NCI-H2196 treated with DMSO at 0.1 percent for 48 hours (cell line): ENCODE measurements around the gene BFAR.
"Not testable (repeated sequence)": the region's sequence is repeated elsewhere in the genome, so short reads cannot be mapped to it uniquely, and the experiment has no call there.

Source experiments
- DNase-seq: peaks from one replicate; lab custom pipeline; 2025; ENCODE audit not compliant: unreplicated experiment; lab: John Stamatoyannopoulos, UW

The BFAR gene

DNA sequence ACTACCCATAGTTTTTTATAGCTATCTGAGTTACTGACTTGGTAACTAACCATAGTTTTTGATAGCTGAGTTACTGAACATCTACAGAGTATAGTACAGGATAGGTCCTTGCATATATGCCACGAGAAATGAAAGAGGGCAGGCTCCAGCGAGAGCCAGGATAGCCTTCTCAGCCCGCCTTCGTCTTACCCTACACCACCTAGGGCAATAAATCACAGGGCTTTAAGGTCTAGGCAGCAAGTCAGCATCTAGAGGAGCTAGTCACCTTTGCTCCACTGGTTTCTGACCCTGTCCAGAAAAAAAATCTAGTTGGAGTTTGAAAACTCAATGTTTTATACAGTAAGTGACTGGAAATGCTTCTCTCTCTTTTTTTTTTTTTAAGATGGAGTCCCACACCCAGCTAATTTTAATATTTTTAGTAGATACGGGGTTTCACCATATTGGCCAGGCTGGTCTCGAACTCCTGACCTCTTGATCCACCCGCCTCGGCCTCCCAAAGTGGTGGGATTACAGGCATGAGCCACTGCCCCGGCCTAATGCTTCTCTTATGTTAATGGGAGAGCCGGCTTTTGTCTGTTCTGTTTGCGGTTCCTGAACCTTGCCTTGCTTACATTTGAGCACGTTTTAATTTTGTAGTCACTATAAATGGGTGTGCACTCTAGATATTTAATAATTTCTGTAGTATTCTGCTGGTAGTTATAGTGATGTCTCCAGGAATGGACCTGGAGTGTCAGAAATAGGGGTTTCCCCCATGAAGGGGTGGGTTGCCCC, 2.8 kb downstream of the BFAR start:
- no peak for DNase-seq

DNA sequence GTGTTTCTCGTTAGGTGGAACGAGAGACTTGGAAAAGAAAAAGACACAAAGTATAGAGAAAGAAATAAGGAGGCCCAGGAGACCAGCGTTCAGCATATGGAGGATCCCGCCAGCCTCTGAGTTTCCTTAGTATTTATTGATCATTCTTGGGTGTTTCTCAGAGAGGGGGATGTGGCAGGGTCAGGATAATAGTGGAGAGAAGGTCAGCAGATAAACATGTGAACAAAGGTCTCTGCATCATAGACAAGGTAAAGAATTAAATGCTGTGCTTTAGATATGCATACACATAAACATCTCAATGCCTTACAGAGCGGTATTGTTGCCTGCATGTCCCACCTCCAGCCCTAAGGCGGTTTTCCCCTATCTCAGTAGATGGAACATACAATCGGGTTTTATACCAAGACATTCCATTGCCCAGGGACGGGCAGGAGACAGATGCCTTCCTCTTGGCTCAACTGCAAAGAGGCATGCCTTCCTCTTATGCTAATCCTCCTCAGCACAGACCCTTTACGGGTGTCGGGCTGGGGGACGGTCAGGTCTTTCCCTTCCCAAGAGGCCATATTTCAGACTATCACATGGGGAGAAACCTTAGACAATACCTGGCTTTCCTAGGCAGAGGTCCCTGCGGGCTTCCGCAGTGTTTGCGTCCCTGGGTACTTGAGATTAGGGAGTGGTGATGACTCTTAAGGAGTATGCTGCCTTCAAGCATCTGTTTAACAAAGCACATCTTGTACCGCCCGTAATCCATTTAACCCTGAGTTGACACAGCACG, 3.6 kb downstream of the BFAR start:
- DNase-seq: not testable (repeated sequence)

DNA sequence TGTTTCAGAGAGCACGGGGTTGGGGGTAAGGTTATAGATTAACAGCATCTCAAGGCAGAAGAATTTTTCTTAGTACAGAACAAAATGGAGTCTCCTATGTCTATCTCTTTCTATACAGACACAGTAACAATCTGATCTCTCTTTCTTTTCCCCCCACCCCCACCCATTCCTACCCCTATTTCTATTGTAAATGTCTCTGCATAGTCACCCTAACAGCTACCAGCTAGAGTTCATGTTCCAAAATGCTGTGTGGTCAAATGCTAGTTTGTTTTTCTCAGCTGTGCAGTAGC, 4.1 kb downstream of the BFAR start:
- DNase-seq: not testable (repeated sequence)

DNA sequence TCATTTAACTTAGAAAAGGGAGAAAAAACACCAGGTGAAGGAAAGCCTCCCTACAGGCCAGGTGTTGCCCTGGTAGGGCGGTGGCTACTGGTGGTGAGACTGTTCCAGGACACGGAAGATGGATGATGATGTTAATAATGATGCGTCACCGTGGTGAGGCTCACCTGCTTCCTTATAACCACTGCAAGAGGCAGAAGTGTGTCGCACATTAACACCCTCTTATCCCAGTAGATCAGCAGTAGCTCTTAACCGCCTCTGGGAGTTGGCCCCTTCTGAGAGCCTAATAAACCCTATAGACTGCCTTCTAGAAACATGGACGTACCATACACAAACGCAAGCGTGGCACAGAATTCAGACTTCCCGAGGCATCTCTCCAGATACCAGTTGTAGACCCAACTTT, 7.8 kb downstream of the BFAR start:
- DNase-seq: no peak

DNA sequence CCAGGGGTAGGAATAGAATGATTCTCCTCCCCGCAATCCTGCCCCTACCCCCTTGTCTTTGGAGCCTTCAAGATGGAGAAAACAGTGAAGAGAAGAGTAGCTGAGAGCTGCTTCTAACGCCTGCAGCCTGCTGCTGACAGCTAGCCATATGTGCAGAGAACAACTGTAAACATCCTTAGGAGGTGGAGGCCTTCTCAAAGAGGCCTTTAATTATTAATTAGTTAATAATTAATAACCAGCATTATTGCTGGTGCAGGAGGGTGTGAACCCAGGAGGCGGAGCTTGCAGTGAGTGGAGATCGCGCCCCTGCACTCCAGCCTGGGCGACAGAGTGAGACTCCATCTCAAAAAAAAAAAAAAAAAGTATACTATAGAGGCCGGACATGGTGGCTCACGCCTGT, 8.5 kb downstream of the BFAR start:
- no peak for DNase-seq

DNA sequence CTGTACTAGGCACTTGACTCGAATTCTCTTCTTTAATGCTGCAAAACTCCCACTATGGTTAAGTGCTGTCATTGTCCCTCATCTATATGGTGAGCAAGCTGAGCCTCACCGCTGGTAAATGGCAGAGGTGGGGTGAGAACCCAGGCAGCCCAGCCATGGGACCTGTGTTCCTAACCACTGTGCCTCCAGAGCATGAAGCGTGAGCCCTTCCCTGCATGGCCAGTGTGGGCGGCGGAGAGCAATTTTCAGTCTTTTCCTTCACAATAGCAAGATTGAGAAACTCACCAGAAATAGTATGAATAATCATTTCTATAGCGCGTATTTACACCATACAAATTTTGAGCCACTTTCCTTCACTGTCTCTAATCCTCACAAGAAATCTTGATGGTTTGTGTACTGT, 9.2 kb downstream of the BFAR start:
- DNase-seq: no peak

DNA sequence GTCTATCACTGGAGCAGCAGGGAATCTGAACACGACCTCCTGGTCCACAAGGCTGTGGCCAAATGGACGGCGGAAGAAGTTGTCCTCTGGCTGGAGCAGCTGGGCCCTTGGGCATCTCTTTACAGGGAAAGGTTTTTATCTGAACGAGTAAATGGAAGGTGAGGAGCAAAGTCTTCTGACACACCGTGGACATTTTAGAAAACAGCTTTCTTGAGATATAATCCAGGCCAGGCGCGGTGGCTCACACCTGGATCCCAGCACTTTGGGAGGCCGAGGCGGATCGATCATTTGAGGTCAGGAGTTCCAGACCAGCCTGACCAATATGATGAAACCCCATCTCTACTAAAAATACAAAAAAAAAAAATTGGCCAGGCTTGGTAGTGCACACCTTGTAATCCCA, 17.1 kb downstream of the BFAR start:
- no peak for DNase-seq

DNA sequence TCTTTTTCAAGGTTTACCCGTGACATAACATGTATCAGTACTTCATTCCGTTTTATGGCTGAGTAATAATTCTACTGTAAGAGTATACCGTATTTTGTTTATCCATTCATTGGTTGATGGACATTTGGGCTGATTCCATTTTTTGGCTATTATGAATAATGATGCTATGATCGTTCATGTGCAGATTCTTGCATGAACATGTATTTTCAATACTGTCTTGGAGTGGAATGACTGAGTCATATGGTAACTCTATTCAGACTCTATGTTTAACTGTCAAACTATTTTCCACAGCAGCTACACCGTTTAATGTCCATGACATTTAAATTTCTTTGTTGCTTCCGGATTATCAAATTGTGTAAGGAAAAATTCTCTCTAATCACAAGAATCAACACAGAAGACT, 17.9 kb downstream of the BFAR start:
- DNase-seq: no peak

DNA sequence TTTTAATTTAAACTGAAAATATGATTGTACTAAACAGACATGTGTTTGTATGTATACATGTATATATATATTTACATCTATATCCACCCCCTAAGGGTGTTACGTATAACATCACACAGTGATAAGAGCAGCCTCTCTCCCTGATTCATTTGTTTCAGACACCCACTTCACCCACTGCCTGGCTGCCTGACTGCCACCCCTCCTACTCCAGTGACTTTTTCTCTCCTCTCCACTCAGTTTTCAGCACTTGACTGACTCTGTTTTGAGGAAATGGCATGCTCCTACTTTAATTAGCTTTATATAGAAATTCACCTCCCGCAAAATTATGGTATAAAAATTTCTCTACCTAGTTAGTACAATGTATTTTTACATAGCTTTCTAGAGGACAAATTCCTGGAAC, 20.0 kb downstream of the BFAR start:
- DNase-seq: no peak

DNA sequence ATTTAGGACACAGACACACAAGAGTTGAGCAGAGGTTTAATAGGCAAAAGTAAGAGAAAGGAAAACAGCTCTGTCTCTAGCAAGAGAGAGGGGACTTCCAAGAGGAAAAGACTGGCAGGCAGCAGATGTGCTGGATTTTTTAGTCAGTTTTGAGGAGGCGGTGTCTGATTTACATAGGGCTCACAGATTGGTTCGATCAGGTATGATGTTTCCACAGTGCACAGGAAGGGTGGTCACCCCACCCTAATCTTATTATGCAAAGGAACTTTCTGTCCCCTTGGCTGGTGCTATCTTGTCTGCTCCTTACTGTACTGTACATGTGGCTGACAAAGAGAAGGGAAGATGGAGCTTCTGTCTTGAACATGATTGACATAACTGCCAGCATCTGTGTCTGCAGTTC, 25.3 kb downstream of the BFAR start:
- no peak for DNase-seq

DNA sequence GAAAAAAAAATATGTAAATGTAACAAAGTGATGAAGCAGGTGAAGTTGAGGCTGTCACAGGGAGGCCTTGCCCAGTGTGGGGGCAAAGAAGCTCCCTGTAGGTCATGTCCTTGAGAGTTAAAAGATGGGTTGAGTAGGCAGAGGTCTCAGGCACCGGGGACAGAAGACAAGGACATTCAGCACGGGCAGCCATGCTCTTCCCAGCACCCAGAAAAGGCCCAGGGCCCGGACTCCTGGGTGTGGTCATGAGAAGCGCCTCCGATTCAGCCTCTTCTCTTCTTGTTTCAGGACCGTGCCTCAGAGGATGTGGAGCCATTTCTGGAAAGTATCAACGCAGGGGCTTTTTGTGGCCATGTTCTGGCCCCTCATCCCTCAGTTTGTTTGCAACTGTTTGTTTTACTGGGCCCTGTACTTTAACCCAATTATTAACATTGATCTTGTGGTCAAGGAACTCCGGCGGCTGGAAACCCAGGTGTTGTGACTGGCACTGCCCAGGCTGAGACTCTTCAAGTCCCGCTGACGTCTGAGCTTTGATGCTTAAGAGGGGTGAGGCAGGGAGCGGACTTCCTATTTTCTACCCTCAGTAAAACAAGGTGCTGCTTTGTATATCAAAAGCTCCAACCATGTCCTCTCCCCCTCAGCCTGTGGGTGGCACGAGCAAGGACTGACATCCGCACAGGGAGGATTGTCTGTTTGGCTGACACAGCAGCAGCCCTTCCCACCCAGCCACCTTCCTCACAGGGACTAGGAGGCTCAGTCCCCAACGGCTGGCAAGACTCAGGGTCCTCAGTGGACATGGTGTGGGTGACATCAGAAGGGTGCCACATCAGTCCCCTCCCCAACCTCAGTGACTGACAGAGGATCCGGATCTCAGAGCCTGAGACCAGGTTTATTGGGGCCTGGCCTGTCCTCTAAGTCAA, 34.9 kb downstream of the BFAR start:
- DNase-seq: no peak

DNA sequence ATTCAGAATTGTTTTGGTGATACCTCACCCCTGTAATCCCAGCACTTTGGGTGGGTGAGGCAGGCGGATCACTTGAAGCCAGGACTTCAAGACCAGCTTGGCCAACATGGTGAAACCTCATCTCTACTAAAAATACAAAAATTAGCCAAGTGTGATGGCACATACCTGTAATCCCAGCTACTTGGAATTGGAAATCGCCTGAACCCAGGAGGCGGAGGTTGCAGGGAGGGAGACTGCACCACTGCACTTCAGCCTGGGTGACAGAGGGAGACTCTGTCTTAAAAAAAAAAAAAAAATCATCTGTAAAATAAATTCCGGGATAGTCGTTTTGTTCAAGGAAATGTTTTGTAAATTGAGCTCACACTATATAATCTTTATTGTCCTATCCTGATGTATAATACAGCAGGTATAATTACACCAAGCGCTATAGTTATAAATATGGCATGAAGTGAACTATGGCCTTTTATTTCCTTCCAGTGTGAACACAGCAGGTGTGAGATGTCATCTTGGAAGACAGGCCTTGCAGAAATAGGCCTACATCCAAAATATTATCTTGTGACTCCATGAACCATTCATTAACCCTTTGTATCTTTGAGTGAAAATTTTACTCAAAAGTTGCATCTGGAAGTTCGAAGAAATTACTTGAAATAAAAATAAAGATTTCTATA, 35.9 kb downstream of the BFAR start:
- DNase-seq: no peak

DNA sequence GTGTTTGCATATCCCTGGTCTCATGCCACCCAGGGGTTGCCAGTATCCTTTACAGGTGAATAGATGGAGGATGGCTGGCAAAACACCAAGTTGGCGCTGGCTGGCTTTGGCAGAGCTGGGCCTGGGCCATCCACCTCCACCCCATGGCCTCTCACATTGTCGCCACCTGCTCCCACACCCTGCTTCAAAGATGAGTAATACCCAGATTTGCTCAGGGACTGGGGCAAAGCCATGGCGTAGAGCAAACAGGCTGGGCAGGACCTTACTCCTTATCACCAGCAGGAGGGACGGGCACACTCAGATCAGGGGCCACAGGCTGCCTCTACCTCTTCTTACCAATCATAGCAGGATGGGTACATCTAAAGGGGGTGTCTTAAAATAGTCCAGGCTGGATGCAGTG, 37.0 kb downstream of the BFAR start:
- DNase-seq: peak; percentile 91

DNA sequence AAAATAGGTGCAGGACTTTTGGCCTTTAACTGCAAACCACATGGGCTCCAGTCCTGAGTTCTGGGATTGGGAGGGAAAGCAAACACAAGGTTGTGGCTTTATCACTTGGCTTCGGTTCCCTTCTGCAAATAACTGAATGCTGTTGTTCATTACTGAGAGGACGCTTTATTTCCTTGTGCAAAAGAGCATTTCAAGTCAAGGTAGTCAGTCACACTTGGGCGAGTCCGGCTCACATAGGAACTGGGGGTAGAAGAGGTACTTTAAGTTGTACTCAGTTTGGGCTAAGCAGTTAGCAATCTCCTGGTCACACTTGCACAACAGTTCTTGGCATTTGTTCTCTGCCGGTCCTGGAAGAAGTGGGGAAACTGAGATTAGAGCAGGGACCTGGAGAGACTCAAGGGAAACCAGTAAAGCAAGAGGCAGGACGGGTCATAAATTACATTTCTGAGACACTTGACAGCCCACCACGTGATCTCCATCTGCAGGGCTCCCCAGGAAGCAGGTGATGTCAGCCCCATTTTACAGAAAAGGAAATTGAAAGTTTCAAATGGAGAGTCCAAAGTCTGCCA, 39.7 kb downstream of the BFAR start:
- no peak for DNase-seq

DNA sequence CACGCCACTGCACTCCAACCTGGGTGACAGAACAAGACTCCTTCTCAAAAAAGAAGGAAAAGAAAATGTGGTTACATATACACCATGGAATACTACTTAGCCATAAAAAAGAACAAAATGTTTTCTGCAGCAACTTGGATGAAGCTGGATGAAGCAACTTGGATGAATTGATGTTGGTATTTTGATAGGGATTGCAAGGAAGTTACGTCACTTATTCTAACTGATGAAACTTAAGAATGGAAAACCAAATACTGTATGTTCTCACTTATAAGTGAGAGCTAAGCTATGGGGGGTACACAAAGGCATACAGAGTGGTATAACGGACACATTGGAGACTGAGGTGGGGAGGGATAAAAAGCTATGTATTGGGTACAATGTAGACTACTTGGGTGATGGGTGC, 43.9 kb downstream of the BFAR start:
- DNase-seq: no peak

DNA sequence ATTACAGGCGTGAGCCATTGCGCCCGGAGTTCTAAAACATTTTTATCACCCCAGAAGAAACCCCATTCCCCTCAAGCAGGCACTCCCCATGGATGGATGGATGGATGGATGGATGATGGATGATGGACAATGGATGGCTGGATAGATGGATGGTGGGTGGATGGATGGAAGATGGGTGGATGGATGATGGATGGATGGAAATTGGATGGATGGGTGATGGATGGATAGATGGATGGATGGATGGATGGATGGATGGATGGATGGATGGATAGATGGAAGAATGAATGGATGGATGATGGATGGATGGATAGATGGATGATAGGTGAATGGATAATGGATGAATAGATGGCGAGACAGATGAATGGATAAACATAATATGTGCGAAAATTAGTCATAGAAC, 44.9 kb downstream of the BFAR start:
- DNase-seq: no peak

DNA sequence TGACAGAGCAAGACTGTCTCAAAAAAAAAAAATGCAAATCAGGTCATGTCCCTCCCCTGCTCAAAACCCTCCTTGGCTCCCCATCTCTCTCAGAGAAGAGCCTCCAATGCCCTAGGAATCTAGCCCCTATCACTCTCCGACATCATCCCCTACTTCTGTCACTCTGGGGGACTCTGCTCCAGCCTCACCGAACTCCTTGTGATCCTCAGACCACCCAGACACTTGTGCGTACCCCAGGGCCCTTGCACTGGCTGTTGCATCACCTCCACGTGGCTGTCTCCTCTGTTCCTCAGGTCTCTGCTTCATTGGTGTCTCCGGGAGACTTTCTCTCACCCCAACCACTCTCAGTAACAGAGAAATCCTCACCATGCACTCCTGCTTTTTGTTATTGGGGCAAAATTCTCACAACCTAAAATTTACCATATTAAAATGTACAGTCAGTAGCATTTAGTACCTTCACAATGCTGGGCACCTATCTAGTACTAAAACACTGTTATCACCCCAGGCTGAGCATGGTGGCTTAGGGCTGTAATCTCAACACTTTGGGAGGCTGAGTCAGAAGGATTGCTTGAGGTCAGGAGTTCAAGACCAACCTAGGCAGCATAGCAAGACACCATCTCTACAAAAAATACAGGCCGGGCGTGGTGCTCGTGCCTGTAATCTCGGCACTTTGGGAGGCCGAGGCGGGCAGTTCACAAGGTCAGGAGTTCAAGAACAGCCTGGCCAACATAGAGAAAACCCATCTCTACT, 46.2 kb downstream of the BFAR start:
- DNase-seq: no peak

DNA sequence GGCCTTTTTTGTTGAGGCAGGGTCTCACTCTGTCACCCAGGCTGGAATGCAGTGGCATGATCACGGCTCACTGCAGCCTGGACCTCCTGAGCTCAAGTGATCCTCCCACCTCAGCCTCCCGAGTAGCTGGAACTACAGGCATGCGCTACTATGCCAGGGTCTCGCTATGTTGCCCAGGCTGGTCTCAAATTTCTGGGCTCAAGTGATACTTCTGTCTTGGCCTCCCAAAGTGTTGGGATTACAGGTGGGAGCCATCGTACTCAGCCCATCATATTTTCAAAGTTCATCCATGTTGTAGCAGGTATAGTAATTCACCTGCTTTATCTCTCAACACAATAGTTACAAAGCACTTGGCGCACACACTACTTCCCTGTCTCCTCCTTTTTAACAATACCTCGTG, 47.6 kb downstream of the BFAR start:
- DNase-seq: not testable (repeated sequence)

DNA sequence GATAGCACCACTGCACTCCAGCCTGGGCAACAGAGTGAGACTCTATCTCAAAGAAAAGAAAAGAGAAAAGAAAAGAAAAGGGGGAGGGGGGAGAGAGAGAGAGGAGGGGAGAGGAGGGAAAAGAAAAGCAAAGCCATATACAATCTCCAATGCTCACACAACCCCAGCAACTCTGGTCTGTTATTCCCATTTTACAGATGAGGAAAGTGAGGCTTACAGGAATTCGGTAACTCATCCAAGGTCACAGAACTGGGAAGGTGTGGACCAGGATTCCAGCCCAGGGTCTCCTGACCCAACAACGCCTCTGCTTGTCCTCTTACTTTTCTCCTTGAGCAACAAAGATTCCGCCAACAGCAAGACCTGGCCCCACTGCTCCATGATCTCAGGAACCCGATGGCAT, 48.4 kb downstream of the BFAR start:
- no peak for DNase-seq

DNA sequence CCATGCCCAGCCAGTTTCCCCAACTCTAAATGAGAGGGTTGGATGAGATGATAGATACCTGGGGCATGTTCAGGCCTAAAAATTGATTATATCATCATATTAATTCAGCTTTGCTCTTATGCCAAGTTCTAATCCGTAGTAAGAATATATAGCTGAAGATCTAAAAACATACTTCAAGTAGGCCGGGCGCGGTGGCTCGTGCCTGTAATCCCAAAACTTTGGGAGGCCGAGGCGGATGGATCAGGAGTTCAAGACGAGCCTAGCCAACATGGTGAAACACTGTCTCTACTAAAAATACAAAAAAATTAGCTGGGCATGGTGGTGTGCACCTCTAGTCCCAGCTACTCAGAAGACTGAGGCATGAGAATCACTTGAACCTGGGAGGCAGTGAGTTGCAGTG, 49.4 kb downstream of the BFAR start:
- no peak for DNase-seq
